Retina (tissue), 1 donor: Measurements from ENCODE around the gene PEAR1.

ENCODE experiments used
- DNase-seq: peaks from one replicate; pipeline ENCODE4 v3.0.0-alpha.2; 2016

The PEAR1 gene, protein sequence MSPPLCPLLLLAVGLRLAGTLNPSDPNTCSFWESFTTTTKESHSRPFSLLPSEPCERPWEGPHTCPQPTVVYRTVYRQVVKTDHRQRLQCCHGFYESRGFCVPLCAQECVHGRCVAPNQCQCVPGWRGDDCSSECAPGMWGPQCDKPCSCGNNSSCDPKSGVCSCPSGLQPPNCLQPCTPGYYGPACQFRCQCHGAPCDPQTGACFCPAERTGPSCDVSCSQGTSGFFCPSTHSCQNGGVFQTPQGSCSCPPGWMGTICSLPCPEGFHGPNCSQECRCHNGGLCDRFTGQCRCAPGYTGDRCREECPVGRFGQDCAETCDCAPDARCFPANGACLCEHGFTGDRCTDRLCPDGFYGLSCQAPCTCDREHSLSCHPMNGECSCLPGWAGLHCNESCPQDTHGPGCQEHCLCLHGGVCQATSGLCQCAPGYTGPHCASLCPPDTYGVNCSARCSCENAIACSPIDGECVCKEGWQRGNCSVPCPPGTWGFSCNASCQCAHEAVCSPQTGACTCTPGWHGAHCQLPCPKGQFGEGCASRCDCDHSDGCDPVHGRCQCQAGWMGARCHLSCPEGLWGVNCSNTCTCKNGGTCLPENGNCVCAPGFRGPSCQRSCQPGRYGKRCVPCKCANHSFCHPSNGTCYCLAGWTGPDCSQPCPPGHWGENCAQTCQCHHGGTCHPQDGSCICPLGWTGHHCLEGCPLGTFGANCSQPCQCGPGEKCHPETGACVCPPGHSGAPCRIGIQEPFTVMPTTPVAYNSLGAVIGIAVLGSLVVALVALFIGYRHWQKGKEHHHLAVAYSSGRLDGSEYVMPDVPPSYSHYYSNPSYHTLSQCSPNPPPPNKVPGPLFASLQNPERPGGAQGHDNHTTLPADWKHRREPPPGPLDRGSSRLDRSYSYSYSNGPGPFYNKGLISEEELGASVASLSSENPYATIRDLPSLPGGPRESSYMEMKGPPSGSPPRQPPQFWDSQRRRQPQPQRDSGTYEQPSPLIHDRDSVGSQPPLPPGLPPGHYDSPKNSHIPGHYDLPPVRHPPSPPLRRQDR

DNA sequence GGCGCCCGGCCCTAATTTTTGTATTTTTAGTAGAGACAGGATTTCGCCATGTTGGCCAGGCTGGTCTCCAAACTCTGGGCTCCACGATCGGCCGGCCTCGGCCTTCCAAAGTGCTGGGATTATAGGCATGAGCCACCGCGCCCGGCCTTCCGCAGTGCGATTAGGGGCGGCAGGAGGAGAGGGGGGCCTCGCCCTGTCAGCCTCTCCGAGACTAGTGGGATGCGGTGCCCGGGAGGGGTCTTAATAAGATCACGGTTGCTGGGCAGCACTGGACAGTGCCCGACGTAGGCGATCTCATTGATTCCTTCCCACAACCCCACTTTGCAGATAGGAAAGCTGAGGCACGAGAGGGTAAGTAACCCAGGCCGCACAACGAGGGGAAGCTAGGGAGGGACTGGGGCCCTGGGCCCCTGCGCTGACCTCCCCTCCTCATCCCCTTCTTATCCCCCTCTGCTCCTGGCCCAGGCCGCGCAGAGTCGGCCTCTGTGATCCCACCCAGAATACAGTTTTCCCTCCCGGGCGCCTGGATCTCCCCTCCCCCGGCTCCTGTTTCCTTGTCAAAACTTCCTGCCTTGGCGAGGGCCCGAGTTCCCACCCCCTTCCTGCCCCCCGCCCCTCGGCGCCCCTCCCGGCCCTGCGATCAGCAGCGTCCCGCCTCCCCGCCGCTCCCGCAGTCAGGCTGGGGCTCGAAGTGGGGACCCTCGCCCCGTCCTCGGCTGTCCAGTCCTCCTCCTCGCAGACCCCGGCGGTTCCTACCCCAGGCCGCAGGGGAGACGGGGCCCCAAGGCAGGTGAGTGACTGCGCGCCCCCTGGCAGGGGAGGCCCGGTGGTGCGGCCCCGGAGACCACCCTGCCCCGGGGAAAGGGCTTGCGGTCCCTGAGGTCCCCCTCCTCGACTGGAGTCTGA is at the start of gene PEAR1:
Gene PEAR1 (plus strand): TSS at position 671 of the 906 bp plus-strand sequence. CDS start 10,209 bp downstream, outside the sequence.
- DNase-seq: no peak

DNA sequence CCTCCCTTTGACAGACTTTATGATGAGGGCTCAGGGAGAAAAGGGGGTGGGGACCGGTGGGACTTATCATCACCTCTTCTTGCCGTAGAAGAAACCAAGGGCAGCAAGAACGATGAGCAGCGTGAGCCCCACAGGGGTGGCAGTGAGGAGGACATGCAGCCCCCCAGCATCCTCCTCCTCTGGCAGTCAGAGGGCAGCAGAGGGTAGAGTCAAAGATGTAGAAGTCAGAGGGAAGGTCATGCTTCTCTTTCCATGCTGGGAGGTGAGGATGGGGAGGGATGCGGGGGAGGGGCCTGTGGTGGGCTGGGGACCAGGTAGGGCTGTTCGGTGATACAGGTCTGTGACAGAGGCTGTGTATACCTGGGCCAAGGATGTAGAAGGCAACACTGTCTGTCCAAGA is 49.4 kb upstream of the PEAR1 start:
- no peak for DNase-seq

DNA sequence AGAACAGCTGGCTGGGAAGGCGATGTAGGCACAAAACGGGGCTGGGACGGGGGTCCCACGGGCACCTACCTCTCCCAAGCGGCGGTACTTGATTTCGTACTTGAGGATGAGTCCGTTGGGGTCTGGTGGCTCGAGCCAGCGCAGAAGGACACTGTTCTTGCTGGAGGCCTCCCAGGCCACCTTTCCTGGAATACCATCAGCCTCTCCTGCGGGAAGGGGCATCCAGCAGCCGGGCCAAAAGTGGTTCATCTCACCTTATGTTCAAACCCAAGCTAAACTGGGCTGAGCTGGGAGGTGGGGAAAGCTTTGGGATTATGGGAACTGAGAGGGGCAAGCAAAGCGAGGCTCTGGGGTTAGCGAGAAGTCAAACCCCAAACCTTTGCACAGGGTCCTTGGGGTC is 48.9 kb upstream of the PEAR1 start:
- no peak for DNase-seq

DNA sequence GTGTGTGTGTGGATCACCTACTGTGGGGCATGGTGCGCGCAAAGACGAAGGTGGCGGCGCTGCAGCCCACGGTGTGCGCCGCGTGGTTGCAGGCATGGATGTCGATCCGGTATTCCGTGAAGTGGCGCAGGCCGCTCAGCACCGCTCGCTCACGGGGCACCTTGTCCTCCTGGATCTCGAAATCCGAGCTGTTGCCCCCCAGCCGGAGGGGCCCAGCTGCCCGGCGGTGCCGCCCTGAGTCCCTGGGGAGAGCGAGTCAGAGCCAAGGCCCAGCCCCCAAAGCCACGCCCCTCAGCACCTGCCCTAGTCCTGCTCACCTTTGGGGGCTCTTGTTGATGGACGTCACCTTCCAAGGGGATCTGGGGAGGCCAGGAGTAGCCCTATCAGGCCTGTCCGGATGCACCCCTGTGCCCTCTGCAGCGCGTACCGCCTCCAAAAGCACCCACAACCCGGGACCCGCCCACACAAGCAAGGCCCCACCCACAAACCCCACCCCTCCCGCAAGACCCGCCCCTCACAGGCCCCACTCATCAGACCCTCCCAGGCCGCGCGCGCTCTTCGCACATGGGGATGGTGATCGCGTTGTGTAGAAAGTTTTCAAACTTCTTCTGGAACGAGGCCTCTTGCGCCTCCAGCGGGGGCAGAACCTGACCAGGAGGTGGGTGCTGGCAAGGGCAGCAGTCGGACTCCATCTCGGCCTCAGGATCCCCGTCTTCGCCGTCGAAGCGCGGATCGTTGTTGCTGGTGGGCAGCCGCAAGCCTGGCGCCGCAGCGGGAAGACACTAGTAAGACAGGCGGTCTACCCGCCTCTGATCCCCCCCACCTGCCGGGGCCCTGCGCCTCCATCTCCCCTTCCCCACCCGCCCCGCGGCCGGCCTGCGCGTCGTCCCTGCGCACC is 48.2 kb upstream of the PEAR1 start:
- DNase-seq: no peak

DNA sequence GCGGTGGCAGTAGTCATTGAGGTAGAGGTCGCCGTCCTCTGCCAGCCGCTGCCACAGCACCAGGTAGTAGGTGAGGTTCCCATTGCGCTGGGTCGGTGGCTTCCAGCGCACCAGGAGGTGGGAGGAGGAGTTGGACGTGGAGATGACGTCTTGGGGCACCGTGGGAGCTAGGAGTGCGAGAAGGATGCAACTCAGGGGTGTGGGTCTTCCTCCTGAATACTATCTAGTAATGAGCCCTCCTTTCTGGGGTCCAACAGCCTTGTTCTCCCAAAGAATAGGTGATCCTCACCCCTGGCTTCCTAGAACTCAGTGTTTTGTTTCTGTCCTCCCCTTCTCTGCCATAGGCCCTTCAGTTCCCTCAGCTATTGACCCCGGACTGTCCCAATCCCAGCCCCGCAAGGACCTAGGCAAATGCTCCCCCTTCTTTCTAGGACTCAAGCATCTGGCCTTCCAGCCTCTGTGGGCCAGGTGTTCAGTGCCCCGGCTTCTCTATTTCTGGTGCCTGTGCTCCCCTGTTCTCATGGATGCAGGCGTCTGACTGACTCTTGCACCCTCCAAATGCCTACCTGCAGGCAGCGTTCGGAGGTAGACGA is 47.5 kb upstream of the PEAR1 start:
- DNase-seq: no peak

DNA sequence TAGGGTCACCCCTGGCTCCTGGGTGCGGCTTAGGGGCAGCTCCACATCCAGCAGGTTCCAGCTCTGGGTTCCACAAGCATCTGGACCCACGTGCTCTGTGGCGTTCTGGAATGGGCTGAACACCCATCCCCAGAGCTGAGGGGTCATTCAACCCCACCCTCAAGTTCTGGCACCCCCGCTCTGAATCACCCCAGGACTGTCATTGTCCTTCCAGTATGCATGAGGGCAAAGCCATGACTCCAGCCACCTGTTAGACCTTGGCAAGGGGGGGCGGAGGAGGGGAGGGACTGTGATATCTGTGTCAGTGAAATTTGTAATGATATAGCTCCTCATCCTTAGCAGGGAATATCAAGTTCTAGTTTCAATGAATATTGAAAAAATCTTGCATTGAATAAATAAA is 46.9 kb upstream of the PEAR1 start:
- DNase-seq: no peak

DNA sequence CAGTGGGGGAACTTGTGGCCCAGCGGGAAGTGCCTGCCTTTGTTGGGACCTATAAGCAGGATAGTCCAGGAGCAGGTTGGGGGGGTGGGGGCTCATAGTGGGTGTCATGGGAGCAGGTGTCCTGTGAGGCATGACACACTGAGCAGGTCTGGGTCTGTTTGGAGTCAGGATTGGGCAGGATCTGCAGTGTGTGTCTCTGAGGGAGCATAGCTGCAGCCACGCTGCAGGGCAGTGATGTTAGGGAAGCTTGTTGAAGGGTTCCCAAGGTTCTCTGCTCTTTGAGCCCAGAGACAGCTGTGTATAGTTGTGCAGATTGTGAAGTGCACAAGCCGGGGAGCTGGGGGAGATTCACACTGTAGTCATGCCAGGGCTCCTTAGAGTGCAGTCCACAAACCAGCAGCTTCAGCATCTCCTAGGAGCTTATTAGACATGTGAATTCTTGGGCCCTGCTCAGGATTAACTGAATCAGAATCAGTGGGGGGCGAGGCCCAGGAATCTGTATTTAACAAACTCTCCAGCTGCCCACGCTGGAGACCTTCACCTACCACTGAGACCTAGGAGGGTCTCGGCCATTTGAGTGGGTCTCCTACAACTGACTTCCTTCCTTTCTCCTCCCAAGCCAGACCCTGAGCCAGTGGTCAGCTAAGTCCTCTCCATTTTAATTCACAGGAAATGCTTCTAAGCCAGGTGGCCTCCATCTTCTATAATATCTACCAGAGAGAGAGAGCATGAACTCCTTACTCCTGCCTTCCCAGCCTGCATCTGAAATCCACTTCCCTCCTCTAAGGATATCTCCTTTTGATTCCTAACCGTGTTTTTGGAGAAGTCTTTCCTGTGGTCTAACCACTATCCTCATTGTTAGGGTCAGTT is 45.7 kb upstream of the PEAR1 start:
- no peak for DNase-seq

DNA sequence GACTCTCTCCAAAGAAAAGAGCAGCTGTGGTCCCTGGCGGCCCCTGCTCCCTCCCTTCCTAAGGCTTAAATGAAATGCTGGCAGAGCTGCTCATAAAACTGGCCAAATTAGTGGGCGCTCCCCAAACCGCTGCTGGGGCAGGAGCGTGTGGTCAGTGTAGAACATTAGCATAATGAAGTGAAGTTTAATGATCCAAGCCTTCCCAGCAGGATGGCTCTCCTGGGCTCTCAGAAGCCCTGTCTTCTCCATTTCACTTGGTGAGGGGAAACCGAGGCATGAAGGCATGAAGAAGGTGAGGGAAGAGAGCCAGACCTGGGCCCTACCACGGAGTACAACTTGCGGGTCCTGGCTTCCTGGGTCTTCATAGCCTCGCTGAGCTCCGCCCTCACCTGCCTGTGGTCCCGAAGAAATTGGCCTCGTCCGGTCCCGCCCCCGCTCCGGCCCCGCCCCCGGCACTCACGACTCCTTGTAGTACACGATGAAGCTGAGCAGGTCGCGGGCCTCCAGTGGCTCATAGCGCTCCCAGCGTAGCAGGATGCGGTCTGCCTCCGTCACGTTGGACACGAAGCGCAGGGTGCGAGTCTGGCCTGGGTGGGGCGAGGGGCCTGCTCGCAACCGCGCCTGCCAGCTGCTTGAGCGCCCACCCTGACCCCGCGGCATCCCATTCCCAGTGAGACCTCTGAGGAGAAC is 44.9 kb upstream of the PEAR1 start:
- no peak for DNase-seq

DNA sequence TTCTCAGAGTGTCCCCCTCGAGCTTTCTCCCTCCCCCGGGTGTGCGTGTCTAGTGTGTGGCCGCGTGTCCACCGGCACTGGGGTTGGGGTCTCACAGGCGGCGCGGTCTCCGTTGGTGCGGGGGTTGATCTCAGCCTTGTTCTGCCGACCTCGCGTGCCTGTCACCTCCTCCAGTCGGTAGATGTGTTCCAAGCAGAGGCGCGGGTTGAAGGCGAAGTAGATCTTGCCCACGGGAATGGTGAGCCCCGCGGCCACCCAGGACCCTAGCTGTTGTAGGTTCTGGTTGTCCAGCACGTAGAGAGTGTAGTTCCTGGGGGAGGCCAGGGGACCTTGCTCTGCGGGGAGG is 44.4 kb upstream of the PEAR1 start:
- no peak for DNase-seq

DNA sequence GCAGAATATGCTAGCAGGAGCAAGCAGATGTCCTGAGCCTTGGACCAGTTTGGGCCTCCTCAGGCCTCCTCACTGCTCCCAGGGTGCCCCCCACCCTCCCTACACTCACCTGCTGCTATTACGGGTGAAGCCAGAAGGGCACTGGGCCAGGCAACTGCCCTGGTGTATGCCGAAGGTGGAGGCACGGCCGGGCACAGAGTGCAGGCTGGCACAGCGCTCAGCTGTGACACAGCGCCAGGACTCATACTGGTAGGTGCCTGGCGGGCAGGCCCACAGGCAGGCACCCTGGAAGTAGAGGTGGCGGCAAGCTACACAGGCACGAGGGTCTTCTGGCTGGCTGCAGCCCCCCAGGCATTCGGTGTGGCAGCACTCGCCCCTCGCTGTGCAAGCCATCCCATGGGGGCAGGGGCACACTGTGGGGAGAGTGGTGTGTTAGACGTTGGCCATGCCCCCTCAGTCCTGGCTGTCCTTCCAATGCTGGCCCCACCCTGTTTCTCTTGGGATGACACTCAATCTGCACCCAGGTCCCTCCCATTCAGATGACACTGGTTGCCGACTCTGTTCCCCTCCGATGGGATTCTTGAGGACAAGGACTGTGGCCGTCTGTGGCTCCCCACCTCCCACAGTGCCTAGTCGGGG is 41.6 kb upstream of the PEAR1 start:
- DNase-seq: no peak

DNA sequence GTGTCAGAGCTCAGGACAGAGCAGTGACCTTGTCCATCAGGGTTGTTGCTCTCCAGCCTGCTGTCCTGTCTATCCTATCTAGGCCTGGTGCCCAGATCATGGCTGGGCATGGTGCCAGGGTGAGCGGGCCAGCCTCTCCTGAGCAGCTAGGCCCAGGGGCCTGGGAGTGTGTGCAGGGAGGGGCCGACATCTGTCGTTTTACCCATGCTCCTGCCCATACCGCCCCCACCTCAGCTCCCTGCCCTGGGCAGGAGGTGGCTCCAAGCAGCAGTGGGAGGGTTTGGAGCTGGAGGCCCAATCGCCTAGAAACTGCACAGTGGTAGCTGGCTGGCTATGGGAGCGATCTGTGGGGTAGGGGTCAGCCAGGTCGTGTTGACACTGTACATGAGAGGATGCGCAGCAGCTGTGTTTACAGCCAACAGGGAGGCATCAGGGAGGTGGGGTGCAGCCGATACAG is 41.1 kb upstream of the PEAR1 start:
- DNase-seq: peak; percentile 39

DNA sequence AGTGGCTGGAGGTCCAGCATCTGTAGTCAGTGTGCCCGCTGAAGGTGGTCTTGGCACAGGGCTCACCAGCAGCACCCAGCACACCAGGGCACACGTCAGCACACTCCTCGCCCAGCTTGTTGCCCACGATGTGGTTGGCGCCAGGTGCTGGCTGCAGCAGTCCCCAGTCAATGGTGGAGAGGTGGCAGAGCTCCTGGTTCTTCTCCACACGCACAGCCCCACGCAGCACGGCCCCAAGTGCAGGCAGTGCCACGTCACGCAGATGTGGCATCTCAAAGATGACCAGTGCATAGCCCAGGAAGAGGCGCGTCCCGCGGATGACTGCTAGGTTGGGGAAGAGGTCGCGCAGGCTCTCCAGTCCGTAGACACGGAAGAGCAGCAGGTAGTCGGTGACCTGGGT is 39.8 kb upstream of the PEAR1 start:
- no peak for DNase-seq

DNA sequence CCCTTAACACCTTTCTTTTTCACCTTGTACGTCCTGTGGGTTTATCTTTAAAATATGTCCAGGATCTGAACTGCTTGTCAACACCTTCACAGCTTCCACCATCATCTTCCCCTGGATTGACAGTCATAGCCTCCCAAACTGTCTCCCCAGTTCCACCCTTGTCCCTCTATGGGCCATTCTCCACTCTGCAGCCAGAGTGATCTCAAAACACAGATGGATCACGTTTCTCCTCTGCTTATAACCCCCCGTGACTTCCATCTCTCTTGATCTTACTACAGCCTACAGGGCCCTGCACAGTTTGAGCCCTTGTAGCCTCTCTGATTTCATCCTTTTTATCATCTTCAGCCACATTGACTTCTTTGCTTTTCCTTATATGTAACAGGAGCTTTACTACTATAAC is 38.9 kb upstream of the PEAR1 start:
- no peak for DNase-seq

DNA sequence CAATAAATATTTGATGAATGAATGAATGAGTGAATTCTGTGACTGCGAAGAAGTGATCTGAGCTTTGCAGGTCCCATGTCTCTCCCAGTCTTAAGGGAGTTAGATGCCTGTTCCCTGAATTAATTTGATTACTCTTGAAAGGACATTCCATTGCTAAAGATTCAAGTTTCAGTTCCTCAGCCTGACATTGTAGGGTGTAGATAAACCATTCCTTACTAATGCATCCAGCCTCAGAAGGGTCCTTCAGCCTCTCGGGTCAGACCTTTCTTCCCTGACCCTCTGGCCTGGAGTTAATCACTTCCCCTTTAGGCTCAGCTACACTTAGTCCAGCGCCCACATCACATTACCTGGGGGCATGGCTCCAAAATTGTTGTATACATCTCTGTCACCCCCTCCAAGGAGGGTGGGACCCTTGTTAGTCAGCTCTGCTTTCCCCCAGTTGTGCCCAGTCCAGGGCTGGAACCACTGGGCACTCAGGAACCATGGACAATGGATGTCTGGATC is 37.2 kb upstream of the PEAR1 start:
- DNase-seq: no peak

DNA sequence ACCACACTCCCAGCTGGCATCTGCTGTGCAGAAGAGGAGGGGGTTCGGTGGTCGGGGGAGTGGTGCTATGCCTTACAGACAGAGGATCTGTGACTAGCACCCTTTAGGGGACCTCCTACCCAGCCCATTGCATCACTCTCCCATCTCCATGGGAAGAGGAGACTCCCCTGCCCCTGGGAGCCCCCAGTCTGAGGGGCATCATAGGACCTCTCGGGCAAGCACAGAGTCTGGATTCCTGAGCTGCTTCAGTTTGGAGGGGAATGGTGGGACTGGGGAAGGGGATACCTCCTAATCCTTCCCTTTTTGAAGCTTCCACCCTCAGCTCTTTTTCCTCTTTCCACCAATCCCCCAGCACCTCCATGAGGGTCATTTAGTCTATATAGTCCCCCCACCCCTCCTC is 36.0 kb upstream of the PEAR1 start:
- no peak for DNase-seq

DNA sequence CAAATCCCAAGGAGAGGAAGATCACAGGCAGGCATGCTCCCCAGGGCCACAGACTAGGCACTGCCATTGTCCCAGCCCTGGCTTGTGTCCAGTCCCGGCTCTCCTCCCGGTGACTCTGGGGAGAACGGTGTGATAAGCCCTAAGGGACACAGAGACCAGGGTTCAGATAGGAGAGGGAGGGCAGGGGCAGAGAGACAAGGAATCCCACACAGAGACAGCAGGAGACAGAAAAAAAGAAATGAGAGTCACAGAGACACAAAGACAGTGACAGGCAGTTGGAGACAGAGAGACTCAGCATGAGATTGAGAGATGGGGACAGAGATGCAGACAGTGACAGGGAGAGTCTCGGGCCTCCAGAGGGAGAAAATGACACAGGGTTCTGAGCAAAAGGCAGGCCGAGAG is 35.0 kb upstream of the PEAR1 start:
- DNase-seq: peak; percentile 51

DNA sequence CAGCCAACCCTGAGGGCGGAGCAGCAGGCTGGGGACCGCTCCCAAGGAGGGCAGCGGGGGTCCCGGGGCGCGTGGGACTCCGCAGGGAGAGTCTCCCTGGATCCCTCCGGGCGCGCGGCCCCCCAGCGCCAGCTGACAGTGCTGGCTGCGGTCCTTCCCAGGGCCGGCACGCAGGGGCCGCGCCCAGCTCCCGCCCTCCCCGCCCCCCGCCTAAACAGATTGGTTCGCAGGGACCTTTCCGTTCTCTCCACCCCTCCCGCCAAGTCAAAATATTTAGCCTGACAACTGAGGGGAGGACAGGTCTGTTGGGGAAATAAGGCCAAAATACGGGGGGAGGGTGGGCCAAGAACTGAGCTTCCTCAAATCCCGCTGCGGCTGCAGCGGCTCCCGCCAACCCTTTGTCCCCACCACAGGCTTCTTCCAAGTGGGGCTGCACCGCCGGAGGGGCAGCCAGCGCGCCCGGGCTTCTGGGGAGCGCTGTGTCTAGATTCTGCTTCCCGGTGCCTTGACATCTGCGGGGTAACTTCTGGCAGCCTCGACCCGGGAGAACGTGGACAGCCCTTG is 34.5 kb upstream of the PEAR1 start, which contains the start of gene INSRR:
Gene INSRR (minus strand): TSS at position 159 of the 564 bp plus-strand sequence. CDS start 496 bp downstream, outside the sequence.
- DNase-seq: no peak

DNA sequence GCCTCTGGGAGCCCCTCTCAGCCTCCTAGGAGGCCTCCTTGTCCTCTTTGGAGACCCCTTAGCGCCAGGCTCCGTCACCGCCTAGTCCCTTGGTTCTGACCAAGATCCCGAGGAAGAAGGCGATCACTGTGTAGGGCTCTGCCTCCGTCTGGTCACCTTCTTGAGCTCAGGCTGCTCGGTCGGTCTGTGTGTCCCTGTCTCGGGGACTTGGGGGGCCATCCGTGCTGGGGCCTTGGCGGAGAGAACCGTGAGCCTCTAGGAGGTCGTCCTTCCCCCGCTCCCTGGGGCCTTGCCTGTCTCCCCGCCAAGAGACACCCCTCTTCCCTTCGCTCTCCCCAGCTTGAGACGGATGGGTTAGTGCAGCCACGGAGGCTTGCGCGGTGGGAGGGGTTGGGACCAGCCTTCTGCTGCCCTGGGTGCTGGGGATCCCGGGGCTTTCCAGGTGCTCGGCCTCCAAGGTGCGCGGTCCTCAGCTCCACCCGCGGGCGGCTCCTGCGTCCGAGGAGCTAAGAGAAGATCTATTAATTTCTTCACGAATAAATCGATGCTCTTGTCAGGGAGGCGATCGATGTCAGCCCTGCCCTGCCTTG is 33.9 kb upstream of the PEAR1 start:
- DNase-seq: peak; percentile 79
